Dendritic cell treated with granulocyte-macrophage colony-stimulating factor and Interleukin-4, amounts not matched to agents 40 ng/mL and 50 ng/mL, for 4 days (primary cell): ENCODE data around the gene IL1R2.
A peak's percentile ranks its signal among the peaks of the same experiment; 100 is the strongest.

Experiments
- H3K27ac Mint-ChIP-seq: one replicate; pipeline ENCODE4 v1.8.0; 2022; ENCODE audit warnings: mild to moderate bottlenecking, mixed read lengths
- H3K27me3 Mint-ChIP-seq: one replicate; pipeline ENCODE4 v1.8.0; 2022; ENCODE audit warnings: mild to moderate bottlenecking, mixed read lengths
- H3K36me3 Mint-ChIP-seq: one replicate; pipeline ENCODE4 v1.8.0; 2022; ENCODE audit warnings: low read depth, mixed read lengths
- H3K4me1 Mint-ChIP-seq: one replicate; pipeline ENCODE4 v1.8.0; 2022; ENCODE audit warnings: low read depth, mixed read lengths
- H3K4me3 Mint-ChIP-seq: one replicate; pipeline ENCODE4 v1.8.0; 2022; ENCODE audit warnings: mild to moderate bottlenecking, moderate library complexity, mixed read lengths
- H3K9me3 Mint-ChIP-seq: one replicate; pipeline ENCODE4 v1.8.0; 2022; ENCODE audit warnings: mixed read lengths
- intact Hi-C: fragments of 100-400 bp; cut with micrococcal nuclease; formaldehyde crosslinking; loops from one replicate; pipeline ENCODE4 v1.15.0; 2022

IL1R2 gene

DNA sequence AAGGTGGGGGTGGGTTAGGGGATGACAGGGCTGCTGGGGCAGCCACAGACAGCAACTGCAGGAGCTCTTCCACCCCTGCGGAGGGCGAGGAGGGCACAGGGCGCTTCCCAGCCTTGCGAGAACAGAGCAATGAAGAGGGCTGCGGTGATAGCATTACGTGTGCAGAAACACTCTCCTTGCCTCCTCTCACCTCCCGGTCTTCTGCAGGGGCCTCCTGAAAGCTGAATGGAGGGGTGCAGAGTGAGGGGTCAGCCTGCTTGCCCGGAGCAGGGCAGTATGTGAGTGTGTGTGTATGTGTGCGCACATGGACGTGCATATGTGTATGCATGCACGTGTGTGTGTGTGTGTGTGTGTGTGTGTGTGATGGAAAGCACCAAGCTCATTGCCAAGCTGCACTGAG is 29.5 kb upstream of the IL1R2 start:
- H3K27ac Mint-ChIP-seq: peak overlapping the region; percentile 79
- peaks cover under 1% of the 10 kb centered on the region for H3K36me3 Mint-ChIP-seq
- peak overlapping the region; percentile 73 for H3K4me3 Mint-ChIP-seq
- intact Hi-C loops: loop anchor here (5.0 kb wide), 1 partner anchor 40 kb away; no protein-coding TSS in a partner anchor
- H3K27me3 Mint-ChIP-seq: no peaks in the 10 kb centered on the region
- no peaks in the 10 kb centered on the region for H3K9me3 Mint-ChIP-seq
- peaks cover 96% of the 10 kb centered on the region for H3K4me1 Mint-ChIP-seq

DNA sequence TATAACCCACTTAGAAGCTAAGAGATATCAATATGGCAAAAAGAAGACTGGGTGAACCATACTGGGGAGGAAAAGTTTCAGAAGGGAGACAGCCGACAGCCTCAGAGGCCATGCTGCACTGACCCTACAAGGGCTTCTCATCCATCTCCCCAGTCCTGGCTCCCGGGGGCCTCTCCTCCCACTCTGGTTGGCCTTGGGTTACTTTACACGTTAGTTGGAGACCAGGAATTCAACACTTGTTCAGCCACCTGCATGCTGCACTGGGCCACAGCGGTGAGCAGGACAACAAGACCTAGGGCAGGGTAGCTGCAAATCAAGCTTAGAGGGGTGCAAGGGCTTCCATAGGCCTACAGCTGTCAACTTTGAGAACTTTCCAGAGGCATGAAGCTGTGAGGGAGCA is 28.6 kb upstream of the IL1R2 start:
- intact Hi-C loops: loop anchor here (5.0 kb wide), 1 partner anchor 41 kb away; no protein-coding TSS in a partner anchor
- no peaks in the 10 kb centered on the region for H3K27me3 Mint-ChIP-seq
- peaks cover under 1% of the 10 kb centered on the region for H3K36me3 Mint-ChIP-seq
- H3K4me3 Mint-ChIP-seq: no peak overlapping the region
- peak overlapping the region; percentile 79 for H3K27ac Mint-ChIP-seq
- peaks cover 96% of the 10 kb centered on the region for H3K4me1 Mint-ChIP-seq
- no peaks in the 10 kb centered on the region for H3K9me3 Mint-ChIP-seq

DNA sequence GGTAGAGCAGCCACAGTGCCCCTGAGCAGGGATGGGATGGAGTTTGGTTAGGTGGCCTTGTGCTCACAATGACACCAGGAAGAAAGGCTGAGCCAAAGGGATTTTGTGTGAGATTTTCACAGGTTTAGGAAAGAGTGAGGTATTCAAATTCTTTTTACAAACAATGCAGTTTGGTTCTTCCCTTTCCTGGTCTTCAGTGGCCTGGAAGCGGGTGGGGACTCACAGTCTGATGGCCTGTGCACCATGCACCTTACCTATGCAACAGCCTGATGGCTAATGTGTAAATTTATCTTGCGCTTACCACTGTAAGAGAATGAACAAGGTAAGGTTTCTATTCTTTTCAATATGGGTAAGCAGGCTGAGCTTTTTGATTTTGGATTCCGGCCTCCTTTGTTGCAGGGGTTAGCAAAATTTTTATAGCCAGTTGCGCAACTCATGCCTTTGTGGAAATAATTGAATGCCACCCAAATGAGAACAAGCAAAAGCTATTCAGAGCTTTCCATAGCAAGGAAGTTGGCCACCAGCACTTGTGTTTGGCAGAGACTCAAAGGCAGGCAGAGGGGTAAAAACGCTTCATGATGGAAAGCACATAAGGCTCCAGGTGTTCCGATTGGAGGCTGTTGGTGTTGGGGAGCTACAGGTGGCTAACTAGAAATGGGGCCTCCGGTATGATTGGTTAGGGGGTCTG is 23.8 kb upstream of the IL1R2 start:
- Mint-ChIP-seq H3K4me3 (no peak overlapping the region), H3K4me1 (peaks cover 97% of the 10 kb centered on the region), H3K36me3 (peaks cover 21% of the 10 kb centered on the region), H3K27me3 (no peaks in the 10 kb centered on the region), H3K9me3 (peaks cover 20% of the 10 kb centered on the region), H3K27ac (peak overlapping the region; percentile 86)
- intact Hi-C loops: no loop called here

DNA sequence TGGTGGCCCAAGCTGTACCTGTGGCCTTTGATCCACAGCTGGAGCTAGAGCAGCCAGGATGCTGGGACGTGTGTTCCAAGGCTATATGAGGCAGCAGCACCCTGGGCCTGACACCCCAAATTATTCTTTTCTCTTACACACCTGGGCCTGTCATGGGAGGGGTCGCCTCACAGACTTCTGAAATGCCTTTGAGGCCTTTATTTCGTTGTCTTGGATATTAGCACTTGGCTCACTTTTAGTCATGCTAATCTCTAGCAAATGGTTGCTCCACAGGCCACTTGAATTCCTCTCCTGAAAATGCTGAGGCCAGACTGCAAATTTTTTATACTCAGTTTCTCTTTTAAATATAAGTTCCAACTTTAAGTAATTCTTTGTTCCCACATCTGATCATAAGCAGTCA is 22.0 kb upstream of the IL1R2 start:
- Mint-ChIP-seq H3K9me3 (peaks cover 20% of the 10 kb centered on the region), H3K27ac (peak overlapping the region; percentile 58), H3K4me3 (no peak overlapping the region), H3K27me3 (no peaks in the 10 kb centered on the region), H3K4me1 (peaks cover 97% of the 10 kb centered on the region), H3K36me3 (peaks cover 21% of the 10 kb centered on the region)
- intact Hi-C loops: no loop called here

DNA sequence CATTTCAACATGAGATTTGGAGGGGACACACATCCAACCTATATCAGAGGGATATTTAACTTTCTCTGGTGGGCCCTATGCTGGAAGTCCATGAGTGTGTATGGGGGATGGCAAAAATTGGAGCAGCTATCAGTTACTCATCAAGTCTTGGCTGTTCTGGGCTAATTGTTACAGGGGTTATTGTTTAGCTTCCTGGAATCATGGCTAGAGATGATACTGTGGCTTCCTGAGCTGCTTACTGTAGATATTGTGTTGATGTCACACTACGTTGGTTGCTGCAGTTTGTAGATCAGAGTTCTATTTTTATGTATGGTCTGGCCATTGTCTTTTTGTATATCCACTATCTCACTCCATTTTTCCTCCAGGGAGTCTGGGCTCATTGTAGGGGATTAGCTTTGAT is 20.9 kb upstream of the IL1R2 start:
- Mint-ChIP-seq H3K36me3 (peaks cover 21% of the 10 kb centered on the region), H3K4me3 (no peak overlapping the region), H3K9me3 (peaks cover 20% of the 10 kb centered on the region), H3K4me1 (peaks cover 90% of the 10 kb centered on the region), H3K27ac (peak overlapping the region; percentile 86), H3K27me3 (no peaks in the 10 kb centered on the region)
- intact Hi-C loops: no loop called here

DNA sequence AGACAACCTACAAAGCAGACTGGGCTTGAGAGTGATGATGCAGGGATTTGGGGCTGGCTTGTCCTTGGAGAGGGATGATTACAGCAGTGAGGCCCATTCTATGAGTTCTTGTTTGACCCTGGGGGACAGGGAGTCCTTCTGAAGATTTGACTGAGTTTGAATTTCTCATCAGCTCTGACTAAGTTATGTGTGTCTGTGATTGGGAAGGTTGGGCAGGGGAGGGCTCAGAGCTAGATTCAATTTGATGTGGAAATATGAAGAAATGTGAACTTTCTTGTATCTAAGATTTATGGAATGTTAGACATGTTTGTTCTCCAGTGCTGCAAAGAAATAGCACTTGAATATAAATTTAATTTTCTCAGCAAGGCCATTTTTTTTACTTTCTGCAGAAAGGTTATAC is 19.9 kb upstream of the IL1R2 start:
- Mint-ChIP-seq H3K27me3 (no peaks in the 10 kb centered on the region), H3K4me1 (peaks cover 86% of the 10 kb centered on the region), H3K36me3 (peaks cover 21% of the 10 kb centered on the region), H3K27ac (peak overlapping the region; percentile 86), H3K9me3 (peaks cover 20% of the 10 kb centered on the region), H3K4me3 (no peak overlapping the region)
- intact Hi-C loops: loop anchor here (2.0 kb wide), 1 partner anchor 19 kb away; the partner anchor contains the start of gene IL1R2

DNA sequence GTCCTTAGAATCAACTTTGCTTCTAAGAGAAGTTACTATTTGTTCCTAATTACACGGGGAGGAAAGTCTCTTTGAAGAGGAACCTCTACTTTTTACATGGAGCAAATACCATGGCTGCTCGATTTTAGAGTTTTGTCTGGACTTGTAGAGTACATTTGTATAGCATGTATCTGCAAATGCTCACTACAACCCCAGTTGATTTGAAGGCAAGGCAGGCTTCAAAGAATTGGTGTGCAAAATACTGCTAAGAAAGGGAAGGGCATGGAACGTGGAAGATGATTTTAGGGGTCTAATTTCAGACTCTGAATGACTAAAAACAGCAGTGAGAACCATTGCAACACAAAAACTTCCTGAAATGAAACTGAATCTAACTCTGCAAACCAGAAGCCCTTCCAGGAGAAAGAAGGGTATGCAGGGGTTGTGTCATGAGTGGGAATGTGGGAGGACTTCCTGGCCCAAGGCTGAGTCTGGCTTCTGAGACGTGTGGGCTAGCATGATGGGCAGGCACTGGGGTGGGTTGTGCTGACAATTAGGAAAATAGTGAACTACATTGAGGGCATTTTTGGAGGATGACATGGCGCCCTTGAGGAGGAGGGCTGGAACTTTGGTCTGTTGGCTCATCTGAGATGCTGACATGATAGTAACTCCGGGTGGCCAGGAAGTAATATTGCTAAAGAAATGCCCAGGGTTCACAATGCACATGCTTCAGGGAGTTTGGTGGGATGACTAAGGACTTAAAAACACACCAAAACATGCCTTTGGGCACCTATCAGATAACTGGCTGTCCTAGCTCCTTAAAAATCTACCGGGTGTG is 18.9 kb upstream of the IL1R2 start:
- Mint-ChIP-seq H3K27me3 (no peaks in the 10 kb centered on the region), H3K4me3 (peak overlapping the region; percentile 51), H3K9me3 (peaks cover 20% of the 10 kb centered on the region), H3K4me1 (peaks cover 78% of the 10 kb centered on the region), H3K36me3 (peaks cover 21% of the 10 kb centered on the region), H3K27ac (peak overlapping the region; percentile 86)
- intact Hi-C loops: loop anchor here (2.0 kb wide), 1 partner anchor 18 kb away; the partner anchor contains the start of gene IL1R2

DNA sequence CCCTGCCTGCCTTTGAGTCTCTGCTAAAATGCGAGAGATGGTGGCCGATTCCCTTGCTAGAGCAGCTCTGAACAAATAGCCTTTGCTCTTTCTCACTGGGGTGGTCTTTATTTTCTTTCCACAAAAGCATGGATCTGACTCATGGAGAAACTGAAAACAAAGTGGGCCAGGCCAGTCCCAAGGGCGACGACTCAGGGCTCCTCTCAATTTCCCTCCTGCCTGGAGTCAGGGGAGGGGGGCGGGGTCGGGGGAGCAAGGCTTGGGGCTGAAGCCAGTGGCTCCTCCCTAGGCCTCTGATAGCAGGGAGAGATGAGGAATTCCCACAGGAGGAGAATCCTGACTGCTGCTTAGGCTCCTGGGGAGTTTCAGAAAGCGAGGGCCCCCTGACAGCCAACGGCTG is 17.1 kb upstream of the IL1R2 start:
- H3K27ac Mint-ChIP-seq: peak overlapping the region; percentile 86
- no peaks in the 10 kb centered on the region for H3K27me3 Mint-ChIP-seq
- H3K9me3 Mint-ChIP-seq: peaks cover 20% of the 10 kb centered on the region
- H3K36me3 Mint-ChIP-seq: peaks cover 14% of the 10 kb centered on the region
- H3K4me3 Mint-ChIP-seq: no peak overlapping the region
- intact Hi-C loops: no loop called here
- peaks cover 70% of the 10 kb centered on the region for H3K4me1 Mint-ChIP-seq

DNA sequence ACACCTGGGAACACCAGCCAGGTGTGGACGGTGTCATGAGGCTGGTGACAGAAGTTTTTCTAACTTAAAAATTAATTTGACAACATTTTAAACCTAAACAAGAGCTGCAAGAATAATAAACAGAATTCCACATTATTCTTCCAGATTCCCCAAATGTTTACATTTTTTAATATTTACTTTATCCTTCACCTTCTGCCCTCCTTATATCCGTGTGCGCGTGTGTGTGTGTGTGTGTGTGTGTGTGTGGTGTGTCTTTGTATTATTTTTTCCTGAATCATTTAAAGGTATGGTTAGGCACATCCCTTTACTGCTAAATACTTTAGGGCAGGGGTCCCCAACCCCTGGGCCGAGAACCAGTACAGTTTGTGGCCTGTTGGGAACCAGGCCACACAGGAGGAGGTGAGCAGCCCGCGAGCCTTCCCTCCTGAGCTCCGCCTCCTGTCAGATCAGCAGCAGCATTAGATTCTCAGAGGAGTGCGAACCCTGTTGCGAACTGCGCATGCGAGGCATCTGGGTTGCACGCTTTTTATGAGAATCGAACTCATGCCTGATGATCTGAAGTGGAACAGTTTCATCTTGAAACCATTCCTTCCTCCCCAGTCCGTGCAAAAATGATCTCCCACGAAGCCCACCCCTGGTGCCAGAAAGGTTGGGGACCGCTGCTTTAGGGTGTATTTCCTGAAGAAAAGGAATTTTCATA is 16.4 kb upstream of the IL1R2 start:
- Mint-ChIP-seq H3K36me3 (peaks cover 8% of the 10 kb centered on the region), H3K27ac (peak overlapping the region; percentile 86), H3K27me3 (no peaks in the 10 kb centered on the region), H3K4me1 (peaks cover 70% of the 10 kb centered on the region), H3K9me3 (peaks cover 14% of the 10 kb centered on the region), H3K4me3 (no peak overlapping the region)
- intact Hi-C loops: no loop called here

DNA sequence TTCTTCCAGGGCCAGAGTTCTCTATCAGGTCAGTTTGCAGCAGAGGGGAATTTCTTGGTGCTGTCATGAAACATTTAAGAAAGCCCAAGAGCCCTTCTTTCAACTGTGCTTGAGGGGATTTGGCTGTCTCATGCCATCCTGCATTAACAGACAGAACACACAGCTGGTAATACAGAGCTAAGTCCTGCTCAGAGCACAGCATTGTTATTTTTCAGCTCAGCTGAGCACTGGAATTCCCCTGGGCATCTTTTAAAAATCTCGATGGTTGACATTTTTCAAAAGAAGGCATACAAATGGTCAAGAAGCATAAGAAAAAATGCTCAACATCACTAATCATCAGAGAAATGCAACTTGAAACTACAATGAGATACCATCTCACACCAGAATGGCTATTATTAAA is 14.9 kb upstream of the IL1R2 start:
- Mint-ChIP-seq H3K9me3 (peaks cover 2% of the 10 kb centered on the region), H3K4me1 (peaks cover 57% of the 10 kb centered on the region), H3K27ac (no peak overlapping the region), H3K4me3 (no peak overlapping the region), H3K27me3 (no peaks in the 10 kb centered on the region), H3K36me3 (no peaks in the 10 kb centered on the region)
- intact Hi-C loops: no loop called here

DNA sequence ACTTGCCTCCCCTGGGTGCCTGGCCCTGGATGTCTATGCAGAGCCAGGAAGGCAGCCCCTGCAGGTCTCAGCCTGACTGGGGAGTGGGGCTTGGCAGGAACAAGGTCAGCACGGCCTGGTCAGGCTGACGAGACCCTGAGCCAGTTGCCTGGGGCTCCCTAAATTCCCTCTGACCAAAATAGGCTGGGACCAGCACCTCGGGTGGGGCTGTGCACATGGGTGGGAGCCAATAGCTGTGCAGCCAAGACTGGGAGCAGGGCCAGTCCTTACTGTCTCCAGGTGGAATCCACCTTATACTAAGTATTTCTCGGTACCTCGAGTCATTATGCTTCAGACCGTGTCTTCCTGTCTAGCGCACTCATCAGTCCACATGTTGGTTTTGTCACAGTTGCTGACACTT is 11.4 kb upstream of the IL1R2 start:
- Mint-ChIP-seq H3K4me1 (peaks cover 32% of the 10 kb centered on the region), H3K27me3 (no peaks in the 10 kb centered on the region), H3K9me3 (no peaks in the 10 kb centered on the region), H3K27ac (peak overlapping the region; percentile 63), H3K4me3 (no peak overlapping the region), H3K36me3 (peaks cover 10% of the 10 kb centered on the region)
- intact Hi-C loops: no loop called here

DNA sequence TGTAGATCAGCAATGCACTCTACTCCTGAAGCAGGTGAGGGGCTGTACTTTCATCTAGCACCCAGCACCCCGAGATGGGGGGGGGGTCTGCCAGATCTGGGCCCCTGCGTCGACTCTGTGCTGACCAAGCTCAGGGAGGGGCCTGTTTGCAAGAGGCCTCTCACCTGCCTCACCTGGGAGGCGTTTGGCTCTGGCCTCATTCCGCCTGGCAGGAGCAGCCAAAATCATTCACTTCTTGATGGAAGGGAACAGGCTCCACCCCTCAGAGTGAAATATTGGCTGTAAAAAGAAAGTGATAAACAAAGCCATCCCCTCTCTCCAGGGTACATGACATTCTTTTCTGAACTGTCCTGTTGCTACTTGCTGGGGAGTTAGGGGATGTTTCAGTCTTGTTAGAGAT is 10.7 kb upstream of the IL1R2 start:
- intact Hi-C loops: no loop called here
- Mint-ChIP-seq H3K4me3 (no peak overlapping the region), H3K4me1 (peaks cover 38% of the 10 kb centered on the region)

DNA sequence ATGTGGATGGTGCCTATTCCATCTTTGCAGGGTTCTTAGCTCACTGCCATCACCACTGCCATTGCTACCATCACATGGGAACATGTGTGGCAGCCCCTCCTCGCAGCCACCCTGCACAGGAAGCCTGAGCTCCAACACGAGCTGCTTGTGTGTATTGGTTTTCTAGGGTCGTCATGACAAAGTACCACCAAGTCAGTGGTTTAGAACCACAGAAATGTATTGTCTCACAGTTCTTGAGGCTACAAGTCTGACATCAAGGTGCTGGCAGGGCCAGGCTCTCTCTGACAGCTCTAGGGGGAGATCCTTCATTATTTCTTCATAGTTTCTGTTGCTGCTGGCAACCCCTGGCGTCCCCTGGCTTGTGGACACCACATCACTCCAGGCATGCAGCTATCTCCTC is 10.3 kb upstream of the IL1R2 start:
- Mint-ChIP-seq H3K4me1 (peaks cover 37% of the 10 kb centered on the region), H3K27ac (peak overlapping the region; percentile 28), H3K4me3 (no peak overlapping the region), H3K36me3 (peaks cover 18% of the 10 kb centered on the region), H3K27me3 (no peaks in the 10 kb centered on the region), H3K9me3 (no peaks in the 10 kb centered on the region)
- intact Hi-C loops: no loop called here

More for the DNA sequence above, 10.7 kb upstream of the IL1R2 start:
- H3K27me3 Mint-ChIP-seq: no peaks in the 10 kb centered on the region
- peaks cover 14% of the 10 kb centered on the region for H3K36me3 Mint-ChIP-seq
- no peaks in the 10 kb centered on the region for H3K9me3 Mint-ChIP-seq
- peak overlapping the region; percentile 28 for H3K27ac Mint-ChIP-seq
